Testis (tissue), 2 donors: ENCODE measurements around the gene TIMM13.
"Not testable (repeated sequence)": the region's sequence is repeated elsewhere in the genome, so short reads cannot be mapped to it uniquely, and the experiment has no call there.

ENCODE experiments used
- CTCF ChIP-seq, 3 experiments: fragments of 450-650 bp in 2 of 3; fragments of 200-600 bp in 1 of 3; sonication (generic) in 1 of 3; IDR thresholded peaks; one replicate each; pipeline ENCODE4 v1.5.1; 2016 to 2019; ENCODE audit warnings: antibody characterized with exemption in 3 of 3, mild to moderate bottlenecking in 2 of 3, moderate library complexity in 1 of 3
- POLR2A ChIP-seq: fragments of 450-650 bp; IDR thresholded peaks from one replicate; pipeline ENCODE4 v1.6.1; 2017; ENCODE audit warnings: antibody characterized with exemption, mild to moderate bottlenecking, moderate library complexity

- TF ChIP-seq CTCF (IDR thresholded peaks at IDR 0.05); POLR2A: not testable (repeated sequence)
Measured at GRCh38 chr19:2392899-2393298, 34.5 kb downstream of the TIMM13 start.
